ENCODE data around the gene SH3BP5L.

DNA sequence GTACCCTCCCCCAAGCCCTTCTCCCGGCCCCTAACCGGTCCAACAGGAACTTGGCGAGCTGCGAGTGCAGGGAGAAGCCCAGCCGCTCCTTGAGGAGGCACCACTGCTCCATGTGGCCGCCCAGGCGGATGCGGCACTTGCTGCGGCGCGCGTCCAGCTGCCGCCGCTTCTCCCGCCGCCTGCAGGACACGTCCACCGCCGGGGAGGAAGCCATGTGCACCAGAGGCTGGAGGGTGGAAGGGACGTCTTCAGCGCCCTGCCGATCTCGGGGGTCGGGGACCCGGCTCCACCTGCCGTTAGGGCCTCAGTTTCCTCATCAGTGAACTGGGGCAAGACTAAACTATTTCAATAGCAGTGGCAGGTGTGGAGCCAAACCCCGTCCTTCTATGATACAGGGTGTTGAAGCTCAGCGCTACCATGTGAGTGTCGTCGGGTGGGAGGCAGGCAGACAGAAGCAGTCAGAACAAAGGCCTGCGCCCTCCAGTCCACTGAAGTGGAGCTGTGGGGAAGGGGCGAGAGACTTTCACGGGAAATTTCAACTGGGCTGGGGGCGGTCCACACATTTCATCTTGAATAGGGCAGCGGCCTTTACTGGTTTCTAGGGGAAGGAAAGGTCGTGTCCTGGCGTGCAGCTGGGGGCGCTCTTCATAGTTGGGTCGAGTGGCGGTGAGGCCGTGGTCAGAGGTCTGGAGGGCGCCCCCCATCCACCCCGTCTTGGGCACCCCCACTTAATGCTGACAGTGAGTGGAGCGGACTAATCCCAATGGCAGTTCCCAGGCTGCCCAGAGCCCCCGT, 32.6 kb upstream of the SH3BP5L start:
- peak in 1 of 4 donors; percentile 54 for TF ChIP-seq POLR2A (IDR thresholded peaks at IDR 0.05)
- TF ChIP-seq, protein P1, sequence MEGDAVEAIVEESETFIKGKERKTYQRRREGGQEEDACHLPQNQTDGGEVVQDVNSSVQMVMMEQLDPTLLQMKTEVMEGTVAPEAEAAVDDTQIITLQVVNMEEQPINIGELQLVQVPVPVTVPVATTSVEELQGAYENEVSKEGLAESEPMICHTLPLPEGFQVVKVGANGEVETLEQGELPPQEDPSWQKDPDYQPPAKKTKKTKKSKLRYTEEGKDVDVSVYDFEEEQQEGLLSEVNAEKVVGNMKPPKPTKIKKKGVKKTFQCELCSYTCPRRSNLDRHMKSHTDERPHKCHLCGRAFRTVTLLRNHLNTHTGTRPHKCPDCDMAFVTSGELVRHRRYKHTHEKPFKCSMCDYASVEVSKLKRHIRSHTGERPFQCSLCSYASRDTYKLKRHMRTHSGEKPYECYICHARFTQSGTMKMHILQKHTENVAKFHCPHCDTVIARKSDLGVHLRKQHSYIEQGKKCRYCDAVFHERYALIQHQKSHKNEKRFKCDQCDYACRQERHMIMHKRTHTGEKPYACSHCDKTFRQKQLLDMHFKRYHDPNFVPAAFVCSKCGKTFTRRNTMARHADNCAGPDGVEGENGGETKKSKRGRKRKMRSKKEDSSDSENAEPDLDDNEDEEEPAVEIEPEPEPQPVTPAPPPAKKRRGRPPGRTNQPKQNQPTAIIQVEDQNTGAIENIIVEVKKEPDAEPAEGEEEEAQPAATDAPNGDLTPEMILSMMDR (IDR thresholded peaks at IDR 0.05): peak; percentile 28 to 62 (median 38)
